ENCODE results near the gene AZIN2.

Gene AZIN2

DNA sequence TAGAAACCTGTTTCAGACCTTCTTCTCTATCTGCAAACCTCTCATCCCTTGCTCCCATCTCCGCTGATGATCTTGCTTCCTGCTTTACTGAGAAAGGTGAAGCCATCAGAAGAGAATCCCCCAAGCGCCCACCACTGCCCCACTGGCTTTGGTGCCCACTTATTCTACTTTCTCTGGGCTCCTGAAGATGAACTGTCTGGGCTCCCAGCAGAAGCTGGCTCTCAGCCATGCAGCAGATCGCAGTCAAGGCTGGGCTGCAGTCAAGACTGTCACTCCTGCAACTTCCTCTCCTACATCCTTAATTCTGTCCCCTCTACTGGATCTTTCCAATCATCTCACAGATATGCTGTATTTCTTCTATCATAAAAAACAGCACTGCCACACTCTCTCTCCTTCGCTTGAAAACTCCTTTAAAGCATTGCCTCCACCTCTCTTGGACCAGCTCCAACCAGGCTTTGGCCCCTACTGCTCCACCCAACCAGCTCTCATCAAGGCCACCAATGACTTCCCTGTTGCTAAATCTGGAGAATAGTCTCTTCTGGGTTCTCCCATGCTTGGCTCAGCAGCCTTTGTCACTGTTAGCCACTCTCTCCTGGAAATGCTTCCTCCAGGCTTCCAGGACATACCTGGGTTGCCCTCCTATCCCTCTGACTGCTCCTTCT, 75.1 kb downstream of the AZIN2 start:
- DNase-seq = no peak

DNA sequence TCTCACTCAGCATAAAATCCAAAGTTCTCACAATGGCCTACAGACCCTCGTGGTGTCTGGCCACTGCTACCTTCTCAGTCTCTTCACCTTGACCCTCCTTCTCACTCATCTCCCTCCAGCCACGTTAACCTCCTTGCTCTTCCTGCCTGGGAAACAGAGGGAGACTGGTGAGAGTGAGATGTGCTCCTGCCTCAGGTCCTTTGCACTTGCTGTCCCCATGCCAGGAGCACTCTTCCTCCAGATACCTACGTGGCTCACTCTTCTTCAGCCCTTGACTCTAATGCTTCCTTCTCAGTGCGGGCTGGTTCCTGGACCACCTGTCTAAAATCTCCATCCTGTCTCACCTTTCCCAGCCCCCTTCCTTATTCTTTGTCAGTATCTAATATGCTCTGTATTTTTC, 76.2 kb downstream of the AZIN2 start:
- no peak for DNase-seq

DNA sequence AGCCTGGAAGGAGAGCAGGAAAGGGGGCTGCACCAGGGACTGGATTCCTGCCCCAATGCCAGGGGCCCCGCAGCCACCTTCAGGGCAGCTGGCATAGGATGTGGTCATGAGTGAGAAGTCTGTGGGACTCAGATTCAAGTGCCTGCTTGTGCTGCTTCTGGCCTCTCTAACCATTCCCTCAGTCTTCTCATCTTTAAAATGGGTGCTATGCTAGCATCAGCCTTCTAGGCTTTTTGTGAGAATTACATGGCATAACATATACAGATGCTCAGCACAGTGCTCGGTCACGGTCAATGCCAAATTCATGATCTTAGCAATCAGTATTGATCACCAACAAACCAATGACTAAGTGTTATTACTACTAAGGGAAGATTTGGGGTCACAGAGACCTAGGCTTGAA, 77.4 kb downstream of the AZIN2 start:
- no peak for DNase-seq

DNA sequence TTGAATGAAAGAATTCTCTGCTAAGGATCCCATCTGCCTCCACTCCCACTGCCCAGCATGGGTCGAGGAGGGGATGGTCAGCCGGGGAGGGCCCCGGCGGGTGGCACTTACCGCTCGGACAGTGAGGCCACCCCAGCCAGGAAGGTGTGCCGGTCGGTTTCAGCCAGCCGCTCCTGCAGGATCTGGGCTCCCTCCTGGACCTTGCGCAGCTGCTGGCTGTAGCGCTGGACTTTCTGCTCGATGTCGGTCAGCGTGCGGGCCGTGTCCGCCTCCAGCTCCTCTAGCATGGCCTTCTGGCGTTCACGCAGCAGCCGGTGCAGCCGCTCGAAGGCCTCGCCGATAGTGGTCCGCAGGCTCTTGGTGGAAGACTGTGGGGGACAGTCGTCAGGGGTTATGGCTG, 78.6 kb downstream of the AZIN2 start:
- DNase-seq = no peak

DNA sequence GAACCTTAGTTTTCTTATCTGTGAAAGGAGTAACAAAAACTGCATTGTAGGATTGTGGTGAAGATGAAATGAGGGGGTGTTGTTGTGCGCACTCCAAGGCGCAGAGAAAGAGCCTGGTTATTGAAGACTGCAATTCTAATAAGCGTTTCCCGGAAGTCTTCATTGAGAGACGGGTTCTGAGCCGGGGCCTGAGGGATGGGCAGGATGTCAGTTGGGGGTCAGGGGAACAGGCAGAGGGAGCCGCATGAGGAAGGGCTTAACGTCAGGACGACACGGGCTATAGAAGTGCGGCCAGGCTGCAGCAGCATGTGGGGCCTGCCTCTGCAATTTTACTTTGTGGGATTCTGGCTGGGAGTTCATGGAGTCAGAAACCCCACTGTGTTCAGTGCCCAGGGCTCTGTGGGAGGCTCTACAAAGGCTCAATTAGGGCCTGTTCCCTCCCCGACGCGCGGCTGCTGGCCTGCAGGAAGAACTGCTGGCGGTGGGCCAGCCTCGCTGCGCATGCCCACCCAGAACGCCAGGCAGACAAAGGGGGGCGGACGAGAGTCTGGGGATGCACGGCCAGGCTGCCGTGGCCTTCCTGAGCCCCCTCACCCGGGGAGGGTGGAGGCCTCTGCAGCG, 80.2 kb downstream of the AZIN2 start:
- DNase-seq = no peak

DNA sequence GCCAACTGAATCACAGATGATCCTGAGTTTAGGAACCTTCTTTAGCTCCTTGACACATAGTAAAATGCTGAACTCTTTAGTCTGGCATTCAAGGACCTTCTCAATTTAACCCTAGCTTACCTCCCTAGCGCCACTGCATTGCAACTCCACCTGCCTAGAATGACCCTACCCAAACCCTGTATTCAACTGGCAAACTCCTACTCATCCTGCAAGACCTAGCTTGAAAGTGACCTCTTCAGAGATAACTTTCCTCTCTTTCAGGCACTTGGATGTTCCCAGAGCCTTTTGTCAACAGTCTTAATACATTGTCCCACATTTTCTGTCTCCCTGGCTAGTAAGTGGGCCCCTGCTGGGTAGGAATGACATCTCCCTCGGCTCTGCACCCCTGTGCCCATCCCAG, 81.2 kb downstream of the AZIN2 start:
- DNase-seq = no peak

DNA sequence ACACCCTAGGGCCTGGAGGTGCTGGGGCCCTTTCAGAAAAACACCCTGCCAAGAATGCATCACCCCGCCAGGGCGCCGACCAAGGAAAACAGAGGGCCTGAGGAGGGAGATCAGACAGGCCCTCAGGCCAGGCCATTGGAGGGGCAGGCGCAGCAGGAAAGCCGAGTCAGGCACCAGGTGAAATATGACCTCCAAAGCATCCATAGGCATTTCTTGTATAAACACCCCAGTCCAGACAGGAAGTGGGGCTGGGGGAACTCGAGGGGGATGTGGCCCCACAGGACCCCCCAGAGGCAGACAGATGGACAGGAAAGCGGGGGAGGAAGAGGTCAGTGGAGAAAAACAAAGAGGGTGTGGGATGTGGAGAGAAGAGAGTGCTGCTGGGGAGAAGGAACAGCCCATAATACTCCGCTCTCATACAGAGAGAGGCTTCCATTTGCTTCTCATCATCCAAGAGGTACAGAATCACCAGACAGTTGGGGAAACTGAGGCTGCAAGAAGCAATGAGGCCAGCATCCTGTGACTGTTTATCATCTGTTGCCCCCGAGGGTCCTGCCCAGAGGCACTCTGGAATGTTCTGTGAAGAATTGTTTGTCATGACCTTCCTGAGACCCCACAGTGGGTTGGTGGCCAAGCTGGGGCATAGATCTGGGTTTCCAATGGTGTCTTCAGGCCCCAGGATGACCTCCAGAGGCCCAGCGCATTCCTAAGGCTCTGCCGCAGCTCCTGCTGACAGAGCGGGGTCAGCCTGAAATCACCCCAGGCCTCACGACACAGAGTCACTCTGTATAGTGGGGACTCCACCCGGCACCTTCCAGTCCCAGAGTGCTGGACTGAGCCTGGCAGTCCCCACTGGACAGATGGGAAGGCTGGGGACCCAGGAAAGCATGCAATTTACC, 82.9 kb downstream of the AZIN2 start:
- DNase-seq = no peak

DNA sequence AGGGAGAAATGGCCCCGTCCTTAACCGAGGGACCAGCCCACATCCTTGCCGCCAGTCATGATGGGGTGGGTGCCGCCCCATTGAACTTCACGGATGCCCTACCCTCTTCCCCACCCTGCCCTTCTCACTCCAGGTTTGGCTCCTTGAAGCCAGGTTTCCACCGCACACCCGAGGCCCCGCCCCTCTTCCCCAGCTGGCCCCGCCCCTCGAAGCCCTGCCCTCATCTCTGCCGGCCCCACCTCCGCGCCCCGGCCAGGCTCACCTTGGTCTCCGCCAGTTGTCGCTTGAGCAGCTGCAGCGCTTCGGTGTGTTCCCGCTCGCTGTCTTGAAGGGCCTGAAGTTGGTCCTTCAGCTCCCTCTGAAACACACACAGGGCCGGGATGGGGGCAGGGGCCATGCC, 84.3 kb downstream of the AZIN2 start:
- no peak for DNase-seq

DNA sequence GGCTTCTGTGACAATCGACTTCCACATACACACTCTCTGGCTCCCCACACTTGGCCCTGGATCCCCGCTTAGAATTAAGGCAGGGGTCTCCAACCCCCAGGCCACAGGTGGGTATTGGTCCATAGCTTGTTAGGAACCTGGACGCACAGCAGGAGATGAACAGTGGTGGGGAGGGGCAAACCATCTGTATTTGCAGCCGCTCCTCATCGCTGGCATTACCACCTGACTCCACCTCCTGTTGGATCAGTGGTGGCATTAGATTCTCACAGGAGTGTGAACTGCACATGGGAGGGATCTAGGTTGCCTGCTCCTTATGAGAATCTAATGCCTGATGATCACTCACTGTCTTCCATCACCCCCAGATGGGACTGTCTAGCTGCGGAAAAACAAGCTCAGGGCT, 84.9 kb downstream of the AZIN2 start:
- DNase-seq = no peak

DNA sequence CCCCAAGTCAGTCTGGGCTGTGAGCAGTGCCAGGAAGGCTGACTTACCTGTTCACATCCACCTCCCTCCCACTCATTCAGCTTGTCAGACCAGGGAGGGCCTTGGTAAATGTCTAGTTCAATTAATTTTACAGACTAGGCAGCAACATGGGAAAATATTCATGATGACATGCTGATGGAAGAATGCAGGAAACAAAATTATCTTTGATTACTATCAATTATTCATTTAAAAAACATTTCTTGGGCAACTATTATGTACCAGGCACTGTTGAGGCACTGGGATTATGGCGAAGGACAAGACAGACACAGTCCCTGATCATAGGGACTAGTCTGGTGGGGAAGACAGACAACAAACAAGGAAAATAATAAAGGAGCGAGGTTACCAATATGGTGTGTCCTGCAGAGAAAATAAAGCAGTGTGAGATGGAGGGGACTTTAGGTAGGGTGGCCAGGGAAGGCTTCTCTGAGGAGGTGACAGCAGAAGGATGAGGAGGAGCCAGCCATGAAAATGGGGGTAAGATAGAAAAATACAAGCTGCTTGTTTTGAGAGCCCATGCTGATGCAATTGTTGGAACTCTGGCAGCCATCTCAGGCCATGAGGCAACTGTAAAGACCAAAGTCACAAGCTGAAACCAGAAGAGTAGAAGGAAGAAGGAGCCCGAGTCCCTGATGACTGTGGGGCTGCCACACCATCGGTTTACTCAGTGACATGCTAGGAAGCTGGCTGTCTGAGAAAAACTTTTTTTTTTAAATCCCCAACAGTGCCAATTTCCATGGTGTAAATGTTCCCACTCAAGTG, 86.9 kb downstream of the AZIN2 start:
- DNase-seq = no peak

DNA sequence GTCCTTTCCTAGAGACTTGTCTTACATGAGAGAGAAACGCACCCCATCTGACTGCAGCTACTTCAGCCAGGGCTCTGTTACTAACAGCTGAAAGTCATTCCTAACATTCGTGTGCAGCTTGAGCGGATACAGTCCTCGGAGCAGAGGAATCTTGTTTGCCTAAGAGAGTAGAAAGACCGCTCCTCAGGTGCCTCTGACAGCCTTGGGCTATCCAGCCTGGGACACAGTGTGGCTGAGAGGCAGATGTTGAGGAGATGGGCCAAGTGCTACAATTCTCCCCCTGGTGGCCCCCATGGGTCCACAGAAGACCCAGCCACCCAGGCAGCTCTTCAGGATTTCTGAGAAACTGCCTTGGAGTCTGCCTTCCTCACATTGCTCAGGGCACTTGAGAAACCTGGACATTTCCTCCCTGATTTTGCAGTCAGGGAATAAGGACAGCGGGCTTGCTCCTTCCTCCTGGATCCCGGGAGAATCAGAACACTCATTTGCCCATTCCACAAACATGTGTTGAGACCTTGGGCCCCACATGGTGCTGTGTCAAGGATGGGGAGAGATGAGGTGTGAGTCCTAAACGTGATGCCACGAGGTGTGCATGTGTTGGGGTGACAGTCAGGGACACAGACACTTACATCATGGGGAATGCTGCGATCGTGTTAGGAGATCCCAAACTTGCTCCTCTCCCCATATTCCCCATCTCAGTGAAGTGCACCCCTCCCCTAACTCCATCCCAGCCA, 87.8 kb downstream of the AZIN2 start:
- no peak for DNase-seq

DNA sequence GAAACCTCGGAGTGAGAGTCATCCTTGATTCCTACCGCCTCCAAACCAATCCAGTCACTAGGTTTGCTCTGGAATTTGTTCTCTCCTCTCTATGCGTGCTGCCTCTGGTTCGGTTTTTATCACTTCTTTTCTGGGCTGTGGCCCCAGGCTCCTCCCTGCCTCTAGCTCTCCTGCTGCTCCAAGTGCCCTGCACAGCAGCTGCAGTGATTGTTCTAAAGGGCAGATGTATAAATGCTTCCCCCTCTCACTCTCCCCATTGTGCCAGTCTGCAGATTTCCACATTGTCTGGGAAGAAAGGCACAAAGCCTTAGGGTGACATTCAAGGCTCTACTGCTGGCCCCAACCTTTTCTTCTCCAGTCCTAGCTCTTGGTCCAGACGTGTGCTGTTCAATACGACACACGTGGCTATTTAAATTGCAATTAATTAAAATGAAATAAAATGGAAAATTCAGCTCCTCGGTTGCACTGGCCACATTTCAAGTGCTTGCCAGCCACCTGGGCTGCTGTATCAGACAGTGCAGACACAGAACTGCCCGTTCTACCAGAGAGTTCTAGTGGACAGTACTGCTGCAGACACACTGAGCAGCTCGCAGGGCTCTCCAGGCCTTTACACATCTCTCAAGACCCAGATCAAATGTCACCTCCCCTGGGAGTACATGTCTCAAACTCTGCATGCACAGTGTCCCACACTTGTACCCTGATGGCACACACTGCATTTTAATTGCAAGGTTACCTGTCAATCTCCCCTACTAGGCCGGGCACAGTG, 88.5 kb downstream of the AZIN2 start:
- no peak for DNase-seq

Data from CD4-positive, alpha-beta T cell treated with Interleukin-17A for 4 hours (primary cell).